Stimulated activated CD4-positive, alpha-beta T cell treated with anti-CD3 and anti-CD28 coated beads, TNF-alpha, amount 100 ng/mL, for 24 hours (primary cell): ENCODE data around the gene MYF6.
"Not testable (repeated sequence)": the region's sequence is repeated elsewhere in the genome, so short reads cannot be mapped to it uniquely, and the experiment has no call there.

Experiments used
- DNase-seq, 3 experiments: peaks; one replicate each; pipeline ENCODE4 v3.0.0-alpha.2; 2020; ENCODE audit warnings: low read depth in 3 of 3

MYF6 gene

GRCh38 chr12:80707126-80707829 lies at the start of gene MYF6:
TSS of gene MYF6 (plus strand) at chr12:80707634. CDS start at chr12:80707720, 86 bp downstream.
- no peak for DNase-seq

- DNase-seq = no peak
These were observed 47.8 kb upstream of the MYF6 start for GRCh38 chr12:80659512-80660063.

- no peak for DNase-seq
These were observed 44.8 kb upstream of the MYF6 start for GRCh38 chr12:80662586-80662985.

GRCh38 chr12:80670214-80670613 lies 37.2 kb upstream of the MYF6 start:
- DNase-seq = no peak

- DNase-seq = not testable (repeated sequence)
These were observed 31.3 kb upstream of the MYF6 start for GRCh38 chr12:80676042-80676636.

GRCh38 chr12:80676856-80677255 lies 30.6 kb upstream of the MYF6 start:
- DNase-seq = no peak

- no peak for DNase-seq
These were observed 29.4 kb upstream of the MYF6 start for GRCh38 chr12:80677994-80678393.

- DNase-seq = no peak
These were observed 27.9 kb upstream of the MYF6 start for GRCh38 chr12:80679346-80680131.

- no peak for DNase-seq
These were observed 26.1 kb upstream of the MYF6 start for GRCh38 chr12:80681287-80681686.

GRCh38 chr12:80681786-80682185 lies 25.6 kb upstream of the MYF6 start:
- DNase-seq = no peak

- DNase-seq = no peak
These were observed 23.3 kb upstream of the MYF6 start for GRCh38 chr12:80684077-80684495.

GRCh38 chr12:80690090-80690489 lies 17.3 kb upstream of the MYF6 start:
- no peak for DNase-seq

- no peak for DNase-seq
These were observed 16.9 kb upstream of the MYF6 start for GRCh38 chr12:80690513-80690912.

- DNase-seq = no peak
These were observed 15.3 kb upstream of the MYF6 start for GRCh38 chr12:80692114-80692513.

GRCh38 chr12:80697270-80697887 lies 10.1 kb upstream of the MYF6 start:
- DNase-seq = no peak

GRCh38 chr12:80698256-80698655 lies 9.2 kb upstream of the MYF6 start:
- DNase-seq = no peak

GRCh38 chr12:80698847-80699542 lies 8.4 kb upstream of the MYF6 start:
- DNase-seq = no peak

GRCh38 chr12:80700327-80700726 lies 7.1 kb upstream of the MYF6 start:
- DNase-seq = no peak

GRCh38 chr12:80701388-80701787 lies 6.0 kb upstream of the MYF6 start:
- no peak for DNase-seq

- no peak for DNase-seq
These were observed 4.3 kb upstream of the MYF6 start for GRCh38 chr12:80702889-80703805.
